Breast epithelium (tissue), 3 donors: ENCODE results near the gene IGF2BP2.

Source experiments
- POLR2A ChIP-seq: fragments of 450-650 bp; IDR thresholded peaks from one replicate; pipeline ENCODE4 v1.6.1; 2016; ENCODE audit warnings: antibody characterized with exemption, mild to moderate bottlenecking, moderate library complexity
- TF ChIP-seq, protein P1 (sequence below), 3 donors: fragments of 450-650 bp; IDR thresholded peaks; one replicate each; pipeline ENCODE4 v1.5.1; 2016 to 2017; ENCODE audit warnings: antibody characterized with exemption in 3 of 3, mild to moderate bottlenecking in 3 of 3, moderate library complexity in 3 of 3

DNA sequence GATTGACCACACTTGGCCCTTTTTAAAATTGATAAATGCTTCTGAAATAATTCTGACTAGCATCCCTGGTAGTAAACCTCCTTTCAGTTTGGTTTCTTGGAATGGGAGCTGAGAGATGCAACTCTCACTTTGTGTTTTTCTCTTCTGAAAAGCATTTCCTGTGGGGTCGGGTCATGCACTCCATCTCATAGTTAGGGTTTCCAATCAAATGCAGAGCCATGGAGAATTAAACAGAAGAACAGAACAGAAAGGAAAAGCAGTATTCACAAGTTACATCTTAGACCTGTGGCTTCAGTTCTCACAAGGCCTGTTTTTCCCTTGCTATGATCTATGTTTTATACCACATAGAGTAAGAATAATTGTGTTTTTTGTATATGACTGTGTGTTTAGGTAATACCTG lies 199.1 kb downstream of the IGF2BP2 start:
- no peak for TF ChIP-seq POLR2A
- TF ChIP-seq, protein P1, sequence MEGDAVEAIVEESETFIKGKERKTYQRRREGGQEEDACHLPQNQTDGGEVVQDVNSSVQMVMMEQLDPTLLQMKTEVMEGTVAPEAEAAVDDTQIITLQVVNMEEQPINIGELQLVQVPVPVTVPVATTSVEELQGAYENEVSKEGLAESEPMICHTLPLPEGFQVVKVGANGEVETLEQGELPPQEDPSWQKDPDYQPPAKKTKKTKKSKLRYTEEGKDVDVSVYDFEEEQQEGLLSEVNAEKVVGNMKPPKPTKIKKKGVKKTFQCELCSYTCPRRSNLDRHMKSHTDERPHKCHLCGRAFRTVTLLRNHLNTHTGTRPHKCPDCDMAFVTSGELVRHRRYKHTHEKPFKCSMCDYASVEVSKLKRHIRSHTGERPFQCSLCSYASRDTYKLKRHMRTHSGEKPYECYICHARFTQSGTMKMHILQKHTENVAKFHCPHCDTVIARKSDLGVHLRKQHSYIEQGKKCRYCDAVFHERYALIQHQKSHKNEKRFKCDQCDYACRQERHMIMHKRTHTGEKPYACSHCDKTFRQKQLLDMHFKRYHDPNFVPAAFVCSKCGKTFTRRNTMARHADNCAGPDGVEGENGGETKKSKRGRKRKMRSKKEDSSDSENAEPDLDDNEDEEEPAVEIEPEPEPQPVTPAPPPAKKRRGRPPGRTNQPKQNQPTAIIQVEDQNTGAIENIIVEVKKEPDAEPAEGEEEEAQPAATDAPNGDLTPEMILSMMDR (IDR thresholded peaks at IDR 0.05): no peak
